Endometrium (tissue), 2 donors: Measurements from ENCODE around the gene MGAM2.

ENCODE experiments used
- FAIRE-seq: peaks from 2 replicates; lab custom pipeline; 2012; peaks lifted over from hg19 to GRCh38; lab: Jason Lieb, UNC
- donor health status: control.
- donor health status: control.

Gene MGAM2

DNA sequence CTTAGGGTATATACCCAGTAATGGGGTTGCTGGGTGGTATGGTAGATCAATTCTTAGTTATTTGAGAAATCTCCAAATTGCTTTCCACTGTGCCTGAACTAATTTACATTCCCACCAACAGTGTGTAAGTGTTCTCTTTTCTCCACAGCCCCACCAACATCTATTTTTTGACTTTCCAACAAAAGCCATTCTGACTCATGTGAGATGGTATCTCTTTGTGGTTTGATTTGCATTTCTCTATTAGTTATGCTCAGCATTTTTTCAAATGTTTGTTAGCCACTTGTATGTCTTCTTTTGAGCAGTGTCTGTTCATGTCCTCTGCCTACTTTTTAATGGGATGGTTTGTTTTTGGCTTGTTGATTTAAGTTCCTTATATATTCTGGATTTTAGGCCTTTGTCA is 66.4 kb downstream of the MGAM2 start:
- no peak for FAIRE-seq

DNA sequence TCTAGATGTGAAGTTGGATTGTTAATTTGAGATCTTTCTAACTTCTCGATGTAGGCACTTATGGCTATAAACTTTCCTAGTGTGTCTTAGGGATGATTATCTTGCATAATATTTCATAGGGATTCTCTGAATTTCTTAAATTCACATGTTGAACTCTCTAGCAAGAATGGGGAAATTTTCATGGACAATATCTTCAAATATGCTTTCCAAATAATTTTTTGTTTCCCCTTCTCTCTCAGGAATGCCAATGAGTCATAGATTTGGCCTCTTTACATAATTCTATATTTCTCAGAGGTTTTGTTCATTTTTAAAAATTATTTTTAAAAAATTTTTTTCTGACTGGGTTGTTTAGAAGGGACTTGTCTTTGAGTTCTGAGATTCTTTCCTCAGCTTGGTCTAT is 68.9 kb downstream of the MGAM2 start:
- no peak for FAIRE-seq

DNA sequence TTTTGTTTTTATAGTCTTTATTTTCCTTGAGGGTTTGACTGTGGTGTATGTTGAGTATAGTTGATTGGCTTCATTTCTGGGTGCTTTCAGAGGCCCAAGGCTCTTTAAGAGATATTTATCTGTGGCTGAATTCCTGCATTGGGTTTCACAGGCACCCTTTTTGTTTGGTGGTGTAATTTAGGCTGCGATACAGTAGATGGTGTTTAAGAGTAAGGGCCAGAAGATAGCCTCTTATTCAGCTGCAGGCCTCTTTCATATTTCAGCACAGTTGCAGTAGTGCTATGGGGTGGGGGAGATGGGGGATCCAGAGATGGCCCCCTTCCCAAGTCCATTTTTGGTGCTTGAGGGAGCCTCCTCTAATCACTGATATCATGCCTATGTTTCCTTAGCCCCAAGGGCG is 69.7 kb downstream of the MGAM2 start:
- no peak for FAIRE-seq

- no peak for FAIRE-seq
Measured at GRCh38 chr7:142181966-142182365, 70.4 kb downstream of the MGAM2 start.

DNA sequence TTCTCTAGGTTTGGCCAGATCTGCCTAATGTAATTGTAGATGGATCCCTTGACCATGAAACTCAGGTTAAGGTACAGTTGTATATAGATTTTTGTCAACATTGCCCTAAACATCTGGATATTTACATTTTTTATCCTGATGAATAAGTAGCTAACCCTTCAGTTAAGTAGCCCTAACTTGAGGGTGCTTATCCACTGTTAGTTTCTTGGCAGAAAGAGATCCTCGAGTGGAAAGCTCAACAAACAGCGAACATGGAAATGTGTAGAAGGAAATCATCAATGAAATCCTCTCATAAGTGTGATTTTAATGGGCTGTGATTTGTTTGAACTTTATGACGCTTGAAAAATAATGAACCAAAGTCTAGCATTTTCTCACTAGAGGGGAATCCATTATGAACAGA is 73.6 kb downstream of the MGAM2 start:
- no peak for FAIRE-seq

- no peak for FAIRE-seq
Measured at GRCh38 chr7:142185801-142186200, 74.3 kb downstream of the MGAM2 start.

DNA sequence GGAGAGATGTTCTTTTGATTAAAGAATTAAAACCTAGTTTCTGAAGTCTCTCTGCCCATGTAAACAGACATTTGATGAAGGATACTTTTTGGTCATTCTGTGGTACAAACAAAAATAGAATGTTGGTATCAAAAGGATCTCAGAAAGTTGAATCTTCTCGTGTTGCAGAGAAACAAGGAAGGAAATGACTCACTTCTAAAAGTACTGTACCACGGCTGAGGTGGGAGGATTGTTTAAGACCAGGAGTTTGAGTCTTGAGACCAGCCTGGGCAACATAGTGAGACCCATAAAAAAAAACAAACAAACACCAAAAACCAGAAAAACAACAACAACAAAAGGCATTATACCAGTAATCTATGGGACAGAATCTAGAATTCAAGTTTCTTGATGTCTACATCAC is 76.6 kb downstream of the MGAM2 start:
- FAIRE-seq = no peak

DNA sequence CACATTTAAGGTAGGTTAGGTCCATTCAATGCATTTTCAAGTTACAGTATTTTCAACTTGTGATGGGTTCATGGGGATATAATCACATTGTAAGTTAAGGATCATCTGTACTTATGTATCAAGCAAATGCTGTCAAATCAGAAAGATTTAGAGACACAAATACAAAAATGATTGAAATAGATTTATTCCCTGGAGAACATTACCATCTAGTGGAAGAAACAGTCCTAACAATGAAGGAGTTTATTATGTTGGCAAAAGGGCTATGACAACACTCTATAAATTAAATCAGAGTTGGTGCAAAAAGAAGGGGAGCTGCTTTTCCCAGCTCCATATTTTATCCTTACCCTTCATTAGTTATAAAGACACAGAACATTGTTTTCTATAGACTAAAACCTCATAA is 77.3 kb downstream of the MGAM2 start:
- no peak for FAIRE-seq

- no peak for FAIRE-seq
Measured at GRCh38 chr7:142194201-142194600, 82.7 kb downstream of the MGAM2 start.

DNA sequence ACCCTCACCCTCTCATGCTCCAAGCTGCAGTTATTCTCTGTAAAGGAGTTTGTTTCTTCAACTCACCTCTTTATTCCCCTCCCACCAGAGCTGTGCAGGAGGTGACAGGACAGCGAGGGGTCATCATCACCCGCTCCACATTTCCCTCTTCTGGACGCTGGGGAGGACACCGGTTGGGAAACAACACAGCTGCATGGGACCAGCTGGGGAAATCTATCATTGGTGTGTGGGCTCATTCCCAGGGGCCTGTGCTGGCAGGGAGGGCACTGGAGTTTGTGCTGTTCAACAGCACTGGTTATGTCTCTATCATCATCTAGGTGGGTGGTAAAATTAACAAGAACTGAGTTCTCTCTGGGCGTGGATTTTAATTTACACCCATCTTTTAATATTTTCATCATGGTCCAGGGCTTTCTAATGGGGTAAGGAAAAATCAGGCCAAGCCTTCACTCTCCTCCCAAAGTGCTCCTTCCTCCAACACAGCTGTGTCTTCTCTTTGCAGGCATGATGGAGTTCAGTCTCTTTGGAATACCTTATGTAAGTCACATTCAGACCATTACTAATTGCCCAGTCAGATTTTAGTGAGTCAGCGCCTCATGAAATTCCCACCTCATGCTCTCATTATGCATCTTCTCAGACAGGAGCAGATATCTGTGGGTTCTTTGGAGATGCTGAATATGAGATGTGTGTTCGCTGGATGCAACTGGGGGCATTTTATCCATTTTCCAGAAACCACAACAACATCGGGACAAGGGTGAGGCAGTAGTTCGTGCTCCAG is 84.7 kb downstream of the MGAM2 start:
- no peak for FAIRE-seq

GRCh38 chr7:142200206-142200605 is 88.7 kb downstream of the MGAM2 start:
- FAIRE-seq = no peak

DNA sequence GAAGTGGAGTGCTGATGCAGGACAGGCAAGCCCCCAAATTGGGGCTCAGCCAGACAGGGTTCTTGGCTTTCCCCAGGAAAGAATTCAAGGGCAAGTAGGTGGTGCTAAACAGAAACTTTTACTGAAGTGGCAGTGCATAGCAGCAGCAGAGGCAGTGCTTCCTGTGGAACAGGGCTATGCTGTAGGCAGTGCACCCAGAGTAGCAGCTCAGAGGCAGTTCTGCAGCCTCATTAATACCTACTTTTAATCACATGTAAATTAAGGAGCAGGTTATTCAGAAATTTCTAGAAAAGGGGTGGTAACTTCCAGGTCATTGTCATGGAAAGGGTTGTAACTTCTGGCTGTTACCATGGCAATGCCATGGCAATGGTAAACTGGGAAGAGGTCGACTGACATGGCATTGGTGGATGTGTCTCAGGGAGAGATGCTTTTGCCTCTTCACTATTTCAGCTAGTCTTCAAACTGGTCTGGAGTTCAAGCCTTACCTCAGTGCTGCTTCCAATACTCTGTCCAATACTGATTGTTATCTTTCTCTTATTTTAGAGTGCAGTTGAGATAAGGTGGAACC is 117.1 kb downstream of the MGAM2 start:
- FAIRE-seq = no peak

GRCh38 chr7:142231716-142232115 is 120.2 kb downstream of the MGAM2 start:
- no peak for FAIRE-seq

DNA sequence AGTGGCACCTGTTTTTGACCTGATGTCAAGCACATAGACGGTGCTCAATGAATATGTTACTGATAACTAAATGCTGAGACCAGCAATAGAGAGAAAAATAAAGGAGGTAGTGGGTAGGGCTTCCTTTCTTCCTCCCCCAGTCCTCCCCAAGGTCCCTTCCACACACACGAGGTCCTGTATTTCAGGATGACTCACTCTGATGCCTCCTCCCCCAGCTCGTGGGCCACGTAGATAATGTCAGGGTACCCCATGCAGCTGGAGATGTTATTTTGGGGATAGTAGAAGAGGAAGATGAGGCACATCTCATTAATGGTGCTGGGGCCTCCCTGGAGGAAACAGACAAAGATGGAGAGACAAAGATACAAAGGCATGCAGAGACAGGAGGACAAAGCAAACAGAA is 129.0 kb downstream of the MGAM2 start:
- FAIRE-seq = no peak

- no peak for FAIRE-seq
Measured at GRCh38 chr7:142243823-142244222, 132.3 kb downstream of the MGAM2 start.

DNA sequence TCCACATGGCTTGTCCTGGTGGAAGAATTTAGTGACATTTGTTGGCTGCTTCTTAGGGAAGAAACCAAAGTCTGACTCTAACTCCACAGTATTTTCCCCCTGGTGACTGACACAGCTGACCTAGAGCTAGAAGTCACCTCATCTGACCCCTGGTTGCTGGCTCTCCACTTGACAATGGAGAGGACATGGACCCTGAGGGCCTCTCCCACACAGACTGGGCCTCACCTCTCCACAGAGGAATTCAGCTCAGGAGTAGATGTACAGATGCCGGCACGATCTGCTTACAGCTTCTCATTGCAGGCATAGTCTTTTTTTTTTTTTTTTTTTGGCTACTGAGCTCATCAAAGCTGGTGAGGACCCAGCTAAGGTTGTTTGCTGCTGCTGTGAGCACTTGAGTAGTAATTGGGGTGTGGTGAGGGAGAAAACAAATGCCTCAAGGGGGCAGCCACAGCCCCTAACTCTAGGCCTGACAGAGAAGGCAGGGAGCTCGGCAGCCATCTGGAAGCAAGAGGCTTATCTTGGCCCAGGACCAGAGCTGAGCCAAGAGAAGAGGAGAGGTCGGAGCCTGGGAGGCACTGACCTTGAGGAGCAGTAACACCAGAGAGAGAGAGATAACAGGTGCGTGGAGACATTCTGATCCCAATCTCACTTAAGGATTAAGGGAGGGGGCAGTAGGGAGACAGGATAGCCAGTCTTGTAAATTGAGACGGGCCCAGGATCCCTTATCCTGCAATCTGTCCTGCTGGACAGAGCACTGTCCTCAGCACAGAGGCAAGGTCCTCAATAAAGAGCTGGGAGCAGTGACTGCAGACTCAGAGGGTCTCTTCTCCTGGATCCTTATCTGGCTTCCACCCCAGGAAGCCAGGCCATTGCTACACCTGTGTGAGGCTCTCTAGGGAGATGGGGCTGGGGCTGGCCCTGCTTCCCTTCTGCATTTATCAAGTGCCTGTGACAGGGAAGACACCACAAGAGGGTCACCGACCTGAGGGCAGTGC is 136.9 kb downstream of the MGAM2 start:
- no peak for FAIRE-seq

DNA sequence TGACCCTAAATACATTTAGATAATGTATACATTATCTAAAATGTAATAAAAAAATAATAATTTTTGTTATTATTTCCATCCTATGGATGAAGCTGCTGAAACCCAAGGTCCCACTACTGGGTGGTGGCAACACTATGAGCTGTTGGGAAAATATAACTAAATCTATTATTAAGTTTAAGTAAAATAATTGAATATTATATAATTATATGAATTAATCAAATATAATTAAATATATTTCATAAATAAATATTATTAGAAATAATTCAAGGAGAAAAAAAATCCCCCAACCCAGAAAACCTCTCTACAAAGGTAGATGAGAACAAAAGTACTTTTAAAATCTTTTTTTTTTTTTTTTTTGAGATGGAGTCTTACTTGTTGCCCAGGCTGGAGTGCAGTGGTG is 138.4 kb downstream of the MGAM2 start:
- no peak for FAIRE-seq

GRCh38 chr7:142250705-142251104 is 139.2 kb downstream of the MGAM2 start:
- no peak for FAIRE-seq

- FAIRE-seq = no peak
Measured at GRCh38 chr7:142257958-142258357, 146.4 kb downstream of the MGAM2 start, which contains the start of gene PRSS58. Gene PRSS58, minus strand, starts transcription at chr7:142258058. Its CDS starts 351 bp downstream, at chr7:142257707.

- no peak for FAIRE-seq
Measured at GRCh38 chr7:142263598-142264380, 152.3 kb downstream of the MGAM2 start.
